Measurements from ENCODE around the gene NTRK1. TPM values are rescaled to one million over a fixed set of nuclear protein-coding genes. Genes with fewer than 3 reads are reported as not detected.

NTRK1 gene
- total and polyA plus RNA-seq, 4 donors: 0.13 to 0.17 (median 0.14) TPM

GRCh38 chr1:156908541-156908940, 47.9 kb downstream of the NTRK1 start:
- Histone ChIP-seq H3K9me3 (ENCODE audit: control insufficient read depth in 4 of 4, low read length in 3 of 4) (no peaks in the 10 kb centered on the region), H3K36me3 (ENCODE audit: control insufficient read depth in 4 of 4, insufficient read depth in 3 of 4, low read depth in 1 of 4, low read length in 3 of 4) (no peaks in the 10 kb centered on the region), H3K27ac (ENCODE audit: low read depth in 1 of 2, low read length in 2 of 2) (no peak overlapping the region), H3K4me3 (ENCODE audit: low read depth in 1 of 3, low read length in 3 of 3) (no peak overlapping the region), H3K9ac (ENCODE audit: low read depth in 1 of 2, low read length in 2 of 2) (no peak overlapping the region), H3K27me3 (ENCODE audit: control insufficient read depth in 4 of 4, insufficient read depth in 4 of 4, low read length in 3 of 4) (peaks cover 0 to 3% (median 0%) of the 10 kb centered on the region in 4 donors), H3K4me1 (ENCODE audit: control insufficient read depth in 4 of 4, insufficient read depth in 4 of 4, low read length in 3 of 4) (peaks cover 0 to 18% (median 1%) of the 10 kb centered on the region in 4 donors)
- DNase-seq (ENCODE audit: low spot score): no peak
- TF ChIP-seq, protein P1, sequence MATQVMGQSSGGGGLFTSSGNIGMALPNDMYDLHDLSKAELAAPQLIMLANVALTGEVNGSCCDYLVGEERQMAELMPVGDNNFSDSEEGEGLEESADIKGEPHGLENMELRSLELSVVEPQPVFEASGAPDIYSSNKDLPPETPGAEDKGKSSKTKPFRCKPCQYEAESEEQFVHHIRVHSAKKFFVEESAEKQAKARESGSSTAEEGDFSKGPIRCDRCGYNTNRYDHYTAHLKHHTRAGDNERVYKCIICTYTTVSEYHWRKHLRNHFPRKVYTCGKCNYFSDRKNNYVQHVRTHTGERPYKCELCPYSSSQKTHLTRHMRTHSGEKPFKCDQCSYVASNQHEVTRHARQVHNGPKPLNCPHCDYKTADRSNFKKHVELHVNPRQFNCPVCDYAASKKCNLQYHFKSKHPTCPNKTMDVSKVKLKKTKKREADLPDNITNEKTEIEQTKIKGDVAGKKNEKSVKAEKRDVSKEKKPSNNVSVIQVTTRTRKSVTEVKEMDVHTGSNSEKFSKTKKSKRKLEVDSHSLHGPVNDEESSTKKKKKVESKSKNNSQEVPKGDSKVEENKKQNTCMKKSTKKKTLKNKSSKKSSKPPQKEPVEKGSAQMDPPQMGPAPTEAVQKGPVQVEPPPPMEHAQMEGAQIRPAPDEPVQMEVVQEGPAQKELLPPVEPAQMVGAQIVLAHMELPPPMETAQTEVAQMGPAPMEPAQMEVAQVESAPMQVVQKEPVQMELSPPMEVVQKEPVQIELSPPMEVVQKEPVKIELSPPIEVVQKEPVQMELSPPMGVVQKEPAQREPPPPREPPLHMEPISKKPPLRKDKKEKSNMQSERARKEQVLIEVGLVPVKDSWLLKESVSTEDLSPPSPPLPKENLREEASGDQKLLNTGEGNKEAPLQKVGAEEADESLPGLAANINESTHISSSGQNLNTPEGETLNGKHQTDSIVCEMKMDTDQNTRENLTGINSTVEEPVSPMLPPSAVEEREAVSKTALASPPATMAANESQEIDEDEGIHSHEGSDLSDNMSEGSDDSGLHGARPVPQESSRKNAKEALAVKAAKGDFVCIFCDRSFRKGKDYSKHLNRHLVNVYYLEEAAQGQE (IDR thresholded peaks at IDR 0.05): no peak
- TF ChIP-seq EGR1 (IDR thresholded peaks at IDR 0.05; ENCODE audit: low read depth in 2 of 2) (no peak), RAD21 (IDR thresholded peaks at IDR 0.05) (no peak), SP1 (IDR thresholded peaks at IDR 0.05) (no peak), HNF4A (conservative IDR thresholded peaks at IDR 0.05) (no peak), HNF4G (IDR thresholded peaks at IDR 0.05) (no peak)
- TF ChIP-seq, protein P2, sequence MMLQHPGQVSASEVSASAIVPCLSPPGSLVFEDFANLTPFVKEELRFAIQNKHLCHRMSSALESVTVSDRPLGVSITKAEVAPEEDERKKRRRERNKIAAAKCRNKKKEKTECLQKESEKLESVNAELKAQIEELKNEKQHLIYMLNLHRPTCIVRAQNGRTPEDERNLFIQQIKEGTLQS (IDR thresholded peaks at IDR 0.05): no peak
- 53% methylated on average over 29 of the region's 29 CpGs for WGBS

- no peak overlapping the region for H3K9ac ChIP-seq (ENCODE audit: low read depth in 1 of 2, low read length in 2 of 2)
- H3K4me1 ChIP-seq (ENCODE audit: control insufficient read depth in 4 of 4, insufficient read depth in 4 of 4, low read length in 3 of 4): peaks cover 0 to 16% (median 1%) of the 10 kb centered on the region in 4 donors
- peaks cover 0 to 3% (median 0%) of the 10 kb centered on the region in 4 donors for H3K27me3 ChIP-seq (ENCODE audit: control insufficient read depth in 4 of 4, insufficient read depth in 4 of 4, low read length in 3 of 4)
- WGBS: 57% methylated on average over 10 of the region's 10 CpGs
- no peak overlapping the region for H3K4me3 ChIP-seq (ENCODE audit: low read depth in 1 of 3, low read length in 3 of 3)
- DNase-seq (ENCODE audit: low spot score): no peak
- TF ChIP-seq, protein P2 (IDR thresholded peaks at IDR 0.05): no peak
- TF ChIP-seq MAX (IDR thresholded peaks at IDR 0.05) (no peak), JUND (IDR thresholded peaks at IDR 0.05) (no peak), SP1 (IDR thresholded peaks at IDR 0.05) (no peak), GABPA (IDR thresholded peaks at IDR 0.05 in 1 of 2, conservative IDR thresholded peaks at IDR 0.05 in 1 of 2) (no peak), ZBTB33 (IDR thresholded peaks at IDR 0.05) (no peak), YY1 (IDR thresholded peaks at IDR 0.05) (no peak), HNF4A (conservative IDR thresholded peaks at IDR 0.05) (no peak), RXRA (IDR thresholded peaks at IDR 0.05) (no peak), TAF1 (conservative IDR thresholded peaks at IDR 0.05) (no peak), FOXA1 (IDR thresholded peaks at IDR 0.05) (no peak)
- TF ChIP-seq, protein P3, sequence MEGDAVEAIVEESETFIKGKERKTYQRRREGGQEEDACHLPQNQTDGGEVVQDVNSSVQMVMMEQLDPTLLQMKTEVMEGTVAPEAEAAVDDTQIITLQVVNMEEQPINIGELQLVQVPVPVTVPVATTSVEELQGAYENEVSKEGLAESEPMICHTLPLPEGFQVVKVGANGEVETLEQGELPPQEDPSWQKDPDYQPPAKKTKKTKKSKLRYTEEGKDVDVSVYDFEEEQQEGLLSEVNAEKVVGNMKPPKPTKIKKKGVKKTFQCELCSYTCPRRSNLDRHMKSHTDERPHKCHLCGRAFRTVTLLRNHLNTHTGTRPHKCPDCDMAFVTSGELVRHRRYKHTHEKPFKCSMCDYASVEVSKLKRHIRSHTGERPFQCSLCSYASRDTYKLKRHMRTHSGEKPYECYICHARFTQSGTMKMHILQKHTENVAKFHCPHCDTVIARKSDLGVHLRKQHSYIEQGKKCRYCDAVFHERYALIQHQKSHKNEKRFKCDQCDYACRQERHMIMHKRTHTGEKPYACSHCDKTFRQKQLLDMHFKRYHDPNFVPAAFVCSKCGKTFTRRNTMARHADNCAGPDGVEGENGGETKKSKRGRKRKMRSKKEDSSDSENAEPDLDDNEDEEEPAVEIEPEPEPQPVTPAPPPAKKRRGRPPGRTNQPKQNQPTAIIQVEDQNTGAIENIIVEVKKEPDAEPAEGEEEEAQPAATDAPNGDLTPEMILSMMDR (IDR thresholded peaks at IDR 0.05; ENCODE audit: low read depth, low read length, missing input control): no peak
- no peaks in the 10 kb centered on the region for H3K36me3 ChIP-seq (ENCODE audit: control insufficient read depth in 4 of 4, insufficient read depth in 3 of 4, low read depth in 1 of 4, low read length in 3 of 4)
- H3K27ac ChIP-seq (ENCODE audit: low read depth in 1 of 2, low read length in 2 of 2): no peak overlapping the region
- H3K9me3 ChIP-seq (ENCODE audit: control insufficient read depth in 4 of 4, low read length in 3 of 4): no peaks in the 10 kb centered on the region
Observed at GRCh38 chr1:156908955-156909354, 48.3 kb downstream of the NTRK1 start.

All from liver (tissue), 9 donors.